ENCODE results near the gene WBP2.
A peak's percentile ranks its signal among the peaks of the same experiment; 100 is the strongest.
"Not testable (repeated sequence)": the region's sequence is repeated elsewhere in the genome, so short reads cannot be mapped to it uniquely, and the experiment has no call there.

WBP2 gene

GRCh38 chr17:75891605-75892555 lies 36.7 kb upstream of the WBP2 start:
- no peak overlapping the region for H3K27ac ChIP-seq
- no peak overlapping the region for H3K4me3 ChIP-seq

- H3K27ac ChIP-seq = no peak overlapping the region
- H3K4me3 ChIP-seq = no peak overlapping the region
These were observed 36.0 kb upstream of the WBP2 start for GRCh38 chr17:75891022-75891604.

- H3K4me3 ChIP-seq = no peak overlapping the region
- H3K27ac ChIP-seq = no peak overlapping the region
These were observed 34.3 kb upstream of the WBP2 start for GRCh38 chr17:75889454-75889853.

- H3K27ac ChIP-seq = no peak overlapping the region
- no peak overlapping the region for H3K4me3 ChIP-seq
These were observed 33.3 kb upstream of the WBP2 start for GRCh38 chr17:75888484-75888883.

GRCh38 chr17:75885860-75886259 lies 30.7 kb upstream of the WBP2 start:
- not testable (repeated sequence) for H3K27ac ChIP-seq, H3K4me3 ChIP-seq

GRCh38 chr17:75885431-75885830 lies 30.3 kb upstream of the WBP2 start:
- no peak overlapping the region for H3K4me3 ChIP-seq
- no peak overlapping the region for H3K27ac ChIP-seq

- H3K27ac ChIP-seq = peak overlapping the region in 10 of 21 experiments; percentile 1 to 66 (median 42)
These were observed 26.7 kb upstream of the WBP2 start for GRCh38 chr17:75881678-75882454.

GRCh38 chr17:75880266-75880665 lies 25.1 kb upstream of the WBP2 start:
- Histone ChIP-seq H3K27ac (no peak overlapping the region), H3K4me3 (no peak overlapping the region)

More at GRCh38 chr17:75881678-75882454, 26.7 kb upstream of the WBP2 start:
- H3K4me3 ChIP-seq = no peak overlapping the region

GRCh38 chr17:75878174-75878998 lies 23.3 kb upstream of the WBP2 start, which contains the start of gene TRIM47:
Gene TRIM47, minus strand, starts transcription at chr17:75878581. Its CDS starts 33 bp downstream, at chr17:75878548.
- Histone ChIP-seq H3K4me3 (peak within 1 kb of the TSS; percentile 52 to 82 (median 69)), H3K27ac (peak within 1 kb of the TSS; percentile 73 to 99 (median 94))

- peak overlapping the region; percentile 52 to 82 (median 69) for H3K4me3 ChIP-seq
- H3K27ac ChIP-seq = peak overlapping the region; percentile 73 to 99 (median 94)
These were observed 22.6 kb upstream of the WBP2 start for GRCh38 chr17:75877752-75878173.

- Histone ChIP-seq H3K27ac (peak overlapping the region; percentile 73 to 99 (median 94)), H3K4me3 (peak overlapping the region; percentile 52 to 82 (median 69))
These were observed 22.0 kb upstream of the WBP2 start for GRCh38 chr17:75876938-75877751.

GRCh38 chr17:75876190-75876937 lies 21.2 kb upstream of the WBP2 start:
- peak overlapping the region; percentile 38 to 99 (median 94) for H3K27ac ChIP-seq
- peak overlapping the region; percentile 52 to 82 (median 69) for H3K4me3 ChIP-seq

- H3K27ac ChIP-seq = peak overlapping the region in 20 of 21 experiments; percentile 81 to 99 (median 94)
- H3K4me3 ChIP-seq = peak overlapping the region; percentile 52 to 82 (median 69)
These were observed 20.7 kb upstream of the WBP2 start for GRCh38 chr17:75875940-75876189.

GRCh38 chr17:75875182-75875939 lies 20.2 kb upstream of the WBP2 start:
- Histone ChIP-seq H3K4me3 (peak overlapping the region; percentile 52 to 82 (median 69)), H3K27ac (peak overlapping the region in 20 of 21 experiments; percentile 81 to 99 (median 94))

- H3K27ac ChIP-seq = peak overlapping the region in 18 of 21 experiments; percentile 81 to 99 (median 94)
- no peak overlapping the region for H3K4me3 ChIP-seq
These were observed 19.4 kb upstream of the WBP2 start for GRCh38 chr17:75874323-75875181.
